ENCODE data around the gene IFIT3. TPM values are rescaled to one million over a fixed set of nuclear protein-coding genes. Genes with fewer than 3 reads are reported as not detected.
A peak's percentile ranks its signal among the peaks of the same experiment; 100 is the strongest.

Gene IFIT3
- total and polyA plus RNA-seq, 5 experiments from 2014 or later: 0.57 to 3.2 (median 1.0) TPM

DNA sequence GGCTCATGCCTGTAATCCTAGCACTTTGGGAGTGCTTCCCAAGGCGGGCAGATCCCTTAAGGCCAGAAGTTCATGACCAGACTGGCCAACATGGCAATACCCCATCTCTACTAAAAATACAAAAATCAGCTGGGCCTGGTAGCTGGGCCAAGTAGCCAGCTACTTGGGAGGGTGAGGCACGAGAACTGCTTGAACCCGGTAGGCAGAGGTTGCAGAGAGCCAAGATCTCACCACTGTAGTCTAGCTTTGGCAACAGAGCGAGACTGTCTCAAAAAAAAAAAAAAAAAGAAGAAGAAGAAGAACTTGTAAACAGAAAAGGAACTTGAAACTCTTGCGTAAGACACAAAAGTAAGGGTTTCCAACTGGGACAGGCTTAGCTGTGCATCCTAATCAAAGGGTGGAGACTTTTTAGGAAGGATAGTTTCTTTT, 31.6 kb upstream of the IFIT3 start:
- H3K36me3 Mint-ChIP-seq: peaks cover 0 to 11% (median 7%) of the 10 kb centered on the region in 3 donors
- peaks cover 0 to 12% (median 5%) of the 10 kb centered on the region in 9 donors for H3K9me3 Mint-ChIP-seq
- POLR2A ChIA-PET: no interaction called here
- no peak for ATAC-seq
- peak overlapping the region in 1 of 10 donors; percentile 34 for H3K4me3 Mint-ChIP-seq
- peak overlapping the region in 2 of 10 donors; percentile 46 to 73 for H3K27ac Mint-ChIP-seq
- DNase-seq: no peak
- no peaks in the 10 kb centered on the region for H3K27me3 Mint-ChIP-seq
- peaks cover 5 to 45% (median 8%) of the 10 kb centered on the region in 4 donors for H3K4me1 Mint-ChIP-seq

- Mint-ChIP-seq H3K36me3 (peaks cover 0 to 9% (median 7%) of the 10 kb centered on the region in 3 donors), H3K9me3 (peaks cover 0 to 12% (median 5%) of the 10 kb centered on the region in 9 donors)
- POLR2A ChIA-PET: no interaction called here
Observed at GRCh38 chr10:89297356-89297755, 30.4 kb upstream of the IFIT3 start.

GRCh38 chr10:89297791-89298190, 30.0 kb upstream of the IFIT3 start:
- Mint-ChIP-seq H3K9me3 (peaks cover 0 to 12% (median 5%) of the 10 kb centered on the region in 9 donors), H3K27ac (peak overlapping the region in 1 of 10 donors; percentile 73), H3K27me3 (no peaks in the 10 kb centered on the region), H3K4me1 (peaks cover 10 to 53% (median 17%) of the 10 kb centered on the region in 4 donors), H3K36me3 (peaks cover 0 to 9% (median 7%) of the 10 kb centered on the region in 3 donors), H3K4me3 (no peak overlapping the region)
- DNase-seq (no peak), ATAC-seq (no peak)
- POLR2A ChIA-PET: no interaction called here

More at GRCh38 chr10:89297356-89297755, 30.4 kb upstream of the IFIT3 start:
- Mint-ChIP-seq H3K27ac (peak overlapping the region in 2 of 10 donors; percentile 73), H3K4me3 (no peak overlapping the region), H3K27me3 (no peaks in the 10 kb centered on the region), H3K4me1 (peaks cover 7 to 49% (median 13%) of the 10 kb centered on the region in 4 donors)
- ATAC-seq (no peak), DNase-seq (no peak)

DNA sequence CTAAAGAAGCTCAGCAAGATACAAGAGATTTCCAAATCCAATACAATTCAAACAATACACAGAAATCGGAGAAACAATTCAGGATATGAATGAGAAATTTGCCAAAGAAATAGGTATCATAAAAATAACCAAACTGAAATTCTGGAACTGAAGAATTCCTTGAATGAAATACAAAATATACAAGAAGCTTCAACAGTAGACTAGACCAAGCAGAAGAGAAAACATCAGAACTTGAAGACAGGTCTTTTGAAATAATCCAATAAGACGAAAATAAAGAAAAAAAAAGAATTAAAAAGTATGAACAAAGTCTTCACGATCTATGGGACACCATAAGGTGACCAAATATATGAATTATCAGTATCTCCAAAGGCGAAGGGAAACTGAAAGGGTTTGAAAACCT, 28.8 kb upstream of the IFIT3 start:
- POLR2A ChIA-PET: no interaction called here
- peaks cover 0 to 15% (median 7%) of the 10 kb centered on the region in 9 donors for H3K9me3 Mint-ChIP-seq
- no peak for ATAC-seq
- no peaks in the 10 kb centered on the region for H3K27me3 Mint-ChIP-seq
- no peak overlapping the region for H3K4me3 Mint-ChIP-seq
- peak overlapping the region in 4 of 10 donors; percentile 0 to 95 (median 2) for H3K27ac Mint-ChIP-seq
- H3K36me3 Mint-ChIP-seq: peaks cover 0 to 14% (median 7%) of the 10 kb centered on the region in 3 donors
- DNase-seq: no peak
- H3K4me1 Mint-ChIP-seq: peaks cover 16 to 58% (median 28%) of the 10 kb centered on the region in 4 donors

GRCh38 chr10:89301232-89301631, 26.6 kb upstream of the IFIT3 start:
- ATAC-seq: peak; percentile 52 to 54
- POLR2A ChIA-PET: interaction anchor here (0.8 to 2.1 kb wide), 8 partner anchors 9 to 118 kb away, joined by 3 to 15 read pairs (median 5); partner anchors contain the start of genes IFIT1, IFIT3, IFIT5 and LIPA
- peaks cover 19 to 59% (median 33%) of the 10 kb centered on the region in 4 donors for H3K4me1 Mint-ChIP-seq
- peak overlapping the region; percentile 88 to 97 (median 94) for H3K4me3 Mint-ChIP-seq
- H3K27ac Mint-ChIP-seq: peak overlapping the region; percentile 90 to 99 (median 97)
- peaks cover 3 to 37% (median 13%) of the 10 kb centered on the region in 9 donors for H3K9me3 Mint-ChIP-seq
- no peaks in the 10 kb centered on the region for H3K27me3 Mint-ChIP-seq
- DNase-seq: peak in 1 of 10 donors; percentile 17
- peaks cover 17 to 35% (median 19%) of the 10 kb centered on the region in 3 donors for H3K36me3 Mint-ChIP-seq

DNA sequence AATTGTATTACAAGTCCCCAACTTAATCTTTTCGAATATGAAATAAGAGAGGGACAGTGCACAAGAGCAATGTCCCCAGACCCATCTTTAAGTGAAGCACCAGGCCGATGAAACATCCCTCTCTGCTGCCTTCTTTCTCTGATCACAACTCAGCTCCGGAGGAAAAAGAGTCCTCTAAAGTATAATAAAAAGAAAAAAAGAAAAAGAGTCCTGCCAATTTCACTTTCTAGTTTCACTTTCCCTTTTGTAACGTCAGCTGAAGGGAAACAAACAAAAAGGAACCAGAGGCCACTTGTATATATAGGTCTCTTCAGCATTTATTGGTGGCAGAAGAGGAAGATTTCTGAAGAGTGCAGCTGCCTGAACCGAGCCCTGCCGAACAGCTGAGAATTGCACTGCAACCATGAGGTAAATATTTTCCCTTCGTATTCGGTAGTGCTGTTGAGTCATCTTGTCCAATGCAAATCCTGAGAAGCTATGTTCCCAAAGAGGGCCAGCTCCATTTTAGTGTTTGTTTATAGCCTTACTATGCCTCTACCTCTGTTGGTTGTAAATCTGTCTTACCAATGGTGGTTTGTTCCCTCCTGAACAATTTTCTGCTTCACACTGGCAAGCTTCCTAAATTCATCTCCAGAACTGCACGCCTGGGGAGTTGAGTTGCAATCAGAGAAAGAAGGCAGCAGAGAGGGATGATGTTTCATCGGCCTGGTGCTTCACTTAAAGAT, 25.9 kb upstream of the IFIT3 start, which contains the start of gene IFIT2:
Gene IFIT2, plus strand, starts transcription at position 326 of the 725 bp plus-strand sequence. Its CDS starts 78 bp downstream, at position 404.
- ATAC-seq (peak; percentile 76 to 81), DNase-seq (peak in 7 of 10 donors; percentile 10 to 68 (median 25))
- Mint-ChIP-seq H3K4me1 (peaks cover 19 to 56% (median 33%) of the 10 kb centered on the region in 4 donors), H3K36me3 (peaks cover 23 to 41% (median 26%) of the 10 kb centered on the region in 3 donors), H3K4me3 (peak within 1 kb of the TSS; percentile 88 to 97 (median 94)), H3K27me3 (no peaks in the 10 kb centered on the region), H3K9me3 (peaks cover 3 to 44% (median 17%) of the 10 kb centered on the region in 9 donors), H3K27ac (peak within 1 kb of the TSS; percentile 90 to 99 (median 97))
- POLR2A ChIA-PET: interaction anchor here (0.8 to 2.1 kb wide), 8 partner anchors 9 to 117 kb away, joined by 3 to 15 read pairs (median 5); partner anchors contain the start of genes IFIT1, IFIT3, IFIT5 and LIPA

DNA sequence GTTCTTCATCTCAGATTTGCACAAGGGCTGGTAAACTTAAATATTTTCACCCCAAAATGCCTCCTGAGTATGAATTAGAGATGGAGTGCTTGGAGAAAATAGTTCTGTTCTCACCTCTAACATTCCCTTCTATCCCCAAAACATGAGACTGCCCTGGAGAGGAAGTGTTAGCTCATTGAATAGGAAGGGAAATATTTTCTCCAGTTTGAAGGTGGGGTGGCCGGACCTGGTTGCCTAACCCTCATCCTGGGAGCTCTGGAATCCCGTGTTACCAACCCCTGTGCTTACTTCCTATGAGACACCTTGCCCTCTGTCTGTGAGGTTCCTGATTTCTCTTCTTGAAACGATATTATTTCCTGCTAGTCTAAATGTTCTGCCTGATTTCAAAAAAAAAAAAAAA, 25.2 kb upstream of the IFIT3 start:
- Mint-ChIP-seq H3K27me3 (no peaks in the 10 kb centered on the region), H3K4me3 (peak overlapping the region; percentile 88 to 97 (median 94)), H3K36me3 (peaks cover 31 to 49% (median 31%) of the 10 kb centered on the region in 3 donors), H3K27ac (peak overlapping the region; percentile 90 to 99 (median 97)), H3K9me3 (peaks cover 3 to 51% (median 22%) of the 10 kb centered on the region in 9 donors), H3K4me1 (peaks cover 19 to 53% (median 33%) of the 10 kb centered on the region in 4 donors)
- ATAC-seq (no peak), DNase-seq (peak in 1 of 10 donors; percentile 1)
- POLR2A ChIA-PET: interaction anchor here (1.3 to 2.1 kb wide), 4 partner anchors 51 to 113 kb away, joined by 4 to 15 read pairs (median 10); partner anchors contain the start of genes IFIT1, IFIT5 and LIPA

DNA sequence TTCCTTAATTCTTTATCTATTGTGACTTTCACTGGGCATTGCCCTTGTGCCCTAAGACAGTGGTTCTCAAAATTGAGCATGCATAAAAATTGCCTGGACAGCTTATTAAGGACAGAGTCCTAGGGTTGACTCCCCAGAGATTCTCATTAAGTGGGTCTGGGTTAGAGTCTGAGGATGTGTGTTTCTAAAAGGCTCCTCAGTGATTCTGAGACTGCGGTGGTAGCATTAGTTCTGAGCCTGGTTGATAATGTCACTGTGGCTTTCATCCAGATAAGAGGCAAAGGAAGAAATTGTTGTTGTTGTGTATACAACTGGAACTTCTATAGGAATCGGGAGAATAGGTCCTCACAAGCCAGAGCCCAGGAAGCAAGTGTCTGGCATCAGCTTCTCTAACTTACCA, 24.6 kb upstream of the IFIT3 start:
- peak overlapping the region in 7 of 10 donors; percentile 5 to 99 (median 97) for H3K27ac Mint-ChIP-seq
- DNase-seq (no peak), ATAC-seq (no peak)
- peaks cover 8 to 56% (median 26%) of the 10 kb centered on the region in 9 donors for H3K9me3 Mint-ChIP-seq
- peak overlapping the region; percentile 88 to 97 (median 94) for H3K4me3 Mint-ChIP-seq
- H3K36me3 Mint-ChIP-seq: peaks cover 36 to 54% (median 36%) of the 10 kb centered on the region in 3 donors
- peaks cover 19 to 50% (median 33%) of the 10 kb centered on the region in 4 donors for H3K4me1 Mint-ChIP-seq
- H3K27me3 Mint-ChIP-seq: no peaks in the 10 kb centered on the region
- POLR2A ChIA-PET: interaction anchor here (1.1 to 1.2 kb wide), 2 partner anchors 90 to 115 kb away, joined by 3 read pairs; no protein-coding TSS in a partner anchor

- H3K27me3 Mint-ChIP-seq: no peaks in the 10 kb centered on the region
- H3K9me3 Mint-ChIP-seq: peaks cover 6 to 56% (median 29%) of the 10 kb centered on the region in 9 donors
- peak overlapping the region in 4 of 10 donors; percentile 15 to 95 (median 50) for H3K27ac Mint-ChIP-seq
- H3K4me1 Mint-ChIP-seq: peaks cover 19 to 47% (median 33%) of the 10 kb centered on the region in 4 donors
- ATAC-seq: no peak
- DNase-seq: no peak
- peaks cover 36 to 59% (median 41%) of the 10 kb centered on the region in 3 donors for H3K36me3 Mint-ChIP-seq
- POLR2A ChIA-PET: interaction anchor here (1.1 to 1.2 kb wide), 2 partner anchors 89 to 114 kb away, joined by 3 read pairs; no protein-coding TSS in a partner anchor
- H3K4me3 Mint-ChIP-seq: peak overlapping the region in 9 of 10 donors; percentile 25 to 96 (median 94)
Observed at GRCh38 chr10:89304026-89304425, 23.8 kb upstream of the IFIT3 start.

DNA sequence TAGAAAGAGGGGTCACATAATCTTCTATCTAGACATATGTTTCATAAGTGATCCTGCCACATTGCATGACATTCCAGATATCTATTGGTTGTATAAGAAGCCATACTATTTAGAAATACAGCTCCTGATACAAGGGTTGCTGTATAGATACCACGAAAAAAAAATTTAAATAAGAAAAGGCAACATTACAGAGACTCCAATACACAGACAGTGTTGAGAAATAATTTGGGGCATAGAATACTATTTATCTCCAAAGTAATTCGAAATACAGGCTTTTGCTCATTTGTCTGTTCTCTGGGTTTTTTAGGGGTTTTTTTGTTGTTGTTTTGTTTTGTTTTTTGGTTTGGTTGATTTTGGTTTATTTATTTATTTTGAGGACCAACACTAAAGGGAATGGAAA, 23.4 kb upstream of the IFIT3 start:
- DNase-seq: no peak
- H3K27me3 Mint-ChIP-seq: no peaks in the 10 kb centered on the region
- peaks cover 19 to 47% (median 33%) of the 10 kb centered on the region in 4 donors for H3K4me1 Mint-ChIP-seq
- no peak for ATAC-seq
- POLR2A ChIA-PET: interaction anchor here (1.2 kb wide), 1 partner anchor 114 kb away, joined by 3 read pairs; no protein-coding TSS in a partner anchor
- peaks cover 7 to 56% (median 30%) of the 10 kb centered on the region in 9 donors for H3K9me3 Mint-ChIP-seq
- peak overlapping the region in 1 of 10 donors; percentile 5 for H3K27ac Mint-ChIP-seq
- peak overlapping the region in 4 of 10 donors; percentile 25 to 95 (median 66) for H3K4me3 Mint-ChIP-seq
- H3K36me3 Mint-ChIP-seq: peaks cover 36 to 60% (median 45%) of the 10 kb centered on the region in 3 donors

GRCh38 chr10:89304925-89305324, 22.9 kb upstream of the IFIT3 start:
- Mint-ChIP-seq H3K27me3 (no peaks in the 10 kb centered on the region), H3K36me3 (peaks cover 38 to 58% (median 46%) of the 10 kb centered on the region in 3 donors), H3K9me3 (peaks cover 8 to 57% (median 32%) of the 10 kb centered on the region in 9 donors), H3K4me3 (no peak overlapping the region), H3K27ac (no peak overlapping the region), H3K4me1 (peaks cover 19 to 47% (median 33%) of the 10 kb centered on the region in 4 donors)
- no peak for ATAC-seq
- DNase-seq: no peak
- POLR2A ChIA-PET: no interaction called here
